Measurements from ENCODE around the gene BRINP2.

The BRINP2 gene

GRCh38 chr1:177328251-177328650, 157.5 kb downstream of the BRINP2 start:
- no peak overlapping the region for H3K4me3 ChIP-seq (ENCODE audit: low read depth, low read length)
- in situ Hi-C loops (cut with HindIII; ENCODE audit: low sequenced_read_pairs) = no loop called here
- TF ChIP-seq CTCF (IDR thresholded peaks at IDR 0.05; ENCODE audit: low read depth, low read length, missing control alignments) = no peak
- no peak for DNase-seq (ENCODE audit: low read depth)

GRCh38 chr1:177329871-177330270, 159.1 kb downstream of the BRINP2 start:
- no peak for TF ChIP-seq CTCF (IDR thresholded peaks at IDR 0.05; ENCODE audit: low read depth, low read length, missing control alignments)
- DNase-seq (ENCODE audit: low read depth) = no peak
- in situ Hi-C loops (cut with HindIII; ENCODE audit: low sequenced_read_pairs) = no loop called here
- H3K4me3 ChIP-seq (ENCODE audit: low read depth, low read length) = no peak overlapping the region
